H1 (cell line): Measurements from ENCODE around the gene MCAT. TPM values are rescaled to one million over a fixed set of nuclear protein-coding genes. Genes with fewer than 3 reads are reported as not detected.

Experiments
- CTCF ChIA-PET: fragments of 300-600 bp; sonication (Branson Sonifier 250); formaldehyde crosslinking; loops from one replicate; lab custom pipeline; 2021; ENCODE audit not compliant: partially characterized antibody; lab: Charles Lee
- POLR2A ChIA-PET: fragments of 300-600 bp; sonication (Branson Sonifier 250); formaldehyde crosslinking; loops from one replicate; lab custom pipeline; 2021; ENCODE audit warnings: inconsistent platforms; ENCODE audit not compliant: partially characterized antibody; lab: Charles Lee
- DNase-seq, 2 experiments: peaks; one replicate each; pipeline versions ENCODE4 v3.0.0 to v3.0.0-alpha.2; 2010 to 2022; ENCODE audit warnings: low spot score in 2 of 2, low read depth in 1 of 2, mixed read lengths in 1 of 2
- FAIRE-seq: peaks from 2 replicates; lab custom pipeline; 2011; peaks lifted over from hg19 to GRCh38; lab: Jason Lieb, UNC
- H2AFZ ChIP-seq: 2 replicates; pipeline ENCODE4 v1.8.1; 2012; ENCODE audit warnings: low read length, inconsistent platforms
- H2AK5ac ChIP-seq: 2 replicates; pipeline ENCODE4 v1.6.1; 2013; ENCODE audit warnings: low read depth, low read length
- H2BK120ac ChIP-seq: replicated peaks from 2 replicates; pipeline ENCODE3; 2013; ENCODE audit warnings: low read depth, low read length, inconsistent platforms
- H2BK12ac ChIP-seq: 2 replicates; pipeline ENCODE4 v1.6.1; 2013; ENCODE audit warnings: low read depth, low read length
- H2BK15ac ChIP-seq: 2 replicates; pipeline ENCODE4 v1.6.1; 2013; ENCODE audit warnings: low read length
- H2BK20ac ChIP-seq: 2 replicates; pipeline ENCODE4 v1.6.1; 2013; ENCODE audit warnings: low read length
- H2BK5ac ChIP-seq: 2 replicates; pipeline ENCODE4 v1.6.1; 2013; ENCODE audit warnings: low read depth, low read length
- H3K14ac ChIP-seq: 2 replicates; pipeline ENCODE4 v1.6.1; 2013; ENCODE audit warnings: inconsistent platforms; ENCODE audit not compliant: insufficient read length
- H3K18ac ChIP-seq: 2 replicates; pipeline ENCODE4 v1.6.1; 2013; ENCODE audit warnings: low read length; ENCODE audit errors: extremely low read depth
- H3K23ac ChIP-seq: 2 replicates; pipeline ENCODE4 v1.6.1; 2013; ENCODE audit warnings: inconsistent platforms; ENCODE audit not compliant: insufficient read length
- H3K23me2 ChIP-seq: 2 replicates; pipeline ENCODE4 v1.6.1; 2013; ENCODE audit warnings: low read depth, low read length
- H3K27ac ChIP-seq: 2 replicates; pipeline ENCODE4 v1.6.1; 2011; ENCODE audit warnings: low read depth, low read length, inconsistent platforms
- H3K27me3 ChIP-seq, 4 experiments: replicated peaks in 1 of 4; 1 replicate in 1 of 4; 2 replicates in 3 of 4; pipeline versions ENCODE4 v1.6.1 to v1.8.1; 2011 to 2013; ENCODE audit warnings: low read length in 3 of 4, mild to moderate bottlenecking in 3 of 4, inconsistent platforms in 2 of 4, mixed read lengths in 2 of 4, moderate library complexity in 1 of 4; ENCODE audit not compliant: control insufficient read depth in 3 of 4, insufficient read depth in 3 of 4; ENCODE audit errors: extremely low read depth in 1 of 4
- H3K36me3 ChIP-seq, 4 experiments: 2 replicates each; pipeline versions ENCODE4 v1.6.1 to v1.8.1; 2011 to 2013; ENCODE audit warnings: mild to moderate bottlenecking in 4 of 4, low read length in 3 of 4, moderate library complexity in 2 of 4, control low read depth in 1 of 4, inconsistent platforms in 1 of 4; ENCODE audit not compliant: insufficient read depth in 4 of 4, control insufficient read depth in 2 of 4
- H3K4ac ChIP-seq: replicated peaks from 2 replicates; pipeline ENCODE3; 2013; ENCODE audit warnings: low read length, low read depth, mixed read lengths, inconsistent platforms; ENCODE audit not compliant: insufficient read length
- H3K4me1 ChIP-seq, 4 experiments: replicated peaks in 1 of 4; 1 replicate in 1 of 4; 2 replicates in 3 of 4; pipeline versions ENCODE4 v1.6.1 to v1.8.1; 2011 to 2013; ENCODE audit warnings: low read length in 3 of 4, inconsistent platforms in 2 of 4, mixed read lengths in 1 of 4; ENCODE audit not compliant: insufficient read depth in 4 of 4, control insufficient read depth in 3 of 4
- H3K4me2 ChIP-seq, 2 experiments: 2 replicates each; pipeline versions ENCODE4 v1.6.1 to v1.8.1; 2011 to 2013; ENCODE audit warnings: low read depth in 2 of 2, low read length in 2 of 2, control low read depth in 1 of 2, inconsistent platforms in 1 of 2, mild to moderate bottlenecking in 1 of 2; ENCODE audit not compliant: insufficient read depth in 1 of 2
- H3K4me3 ChIP-seq, 4 experiments: fragments of 200-600, 300-600 bp in 1 of 4; sonication (generic), shearing (Covaris generic), sonication (Bioruptor Twin) in 1 of 4; 2 replicates each; pipeline versions ENCODE4 v1.5.1 to v1.8.1; 2011 to 2016; ENCODE audit warnings: low read length in 4 of 4, low read depth in 3 of 4, control low read depth in 2 of 4, inconsistent platforms in 2 of 4, mild to moderate bottlenecking in 2 of 4, mixed read lengths in 1 of 4, moderate library complexity in 1 of 4; ENCODE audit not compliant: insufficient read depth in 2 of 4; ENCODE audit errors: extremely low read depth in 1 of 4
- H3K56ac ChIP-seq: replicated peaks from 2 replicates; pipeline ENCODE3; 2013; ENCODE audit warnings: low read depth, mild to moderate bottlenecking, mixed read lengths, low read length, inconsistent platforms; ENCODE audit not compliant: insufficient read length
- H3K79me1 ChIP-seq: 2 replicates; pipeline ENCODE4 v1.6.1; 2013; ENCODE audit warnings: low read depth, low read length, control low read depth
- H3K79me2 ChIP-seq, 2 experiments: 2 replicates each; pipeline versions ENCODE4 v1.6.1 to v1.8.1; 2012 to 2013; ENCODE audit warnings: low read length in 2 of 2, mild to moderate bottlenecking in 2 of 2, inconsistent platforms in 1 of 2; ENCODE audit not compliant: insufficient read depth in 2 of 2, control insufficient read depth in 1 of 2
- H3K9ac ChIP-seq, 4 experiments: replicated peaks in 1 of 4; 1 replicate in 1 of 4; 2 replicates in 3 of 4; pipeline versions ENCODE4 v1.6.1 to v1.8.1; 2011 to 2013; ENCODE audit warnings: low read depth in 3 of 4, low read length in 3 of 4, control low read depth in 2 of 4, mild to moderate bottlenecking in 2 of 4, moderate library complexity in 2 of 4, inconsistent platforms in 1 of 4; ENCODE audit errors: extremely low read depth in 1 of 4
- H3K9me3 ChIP-seq, 2 experiments: 2 replicates each; pipeline versions ENCODE4 v1.6.1 to v1.8.1; 2012 to 2013; ENCODE audit warnings: mild to moderate bottlenecking in 2 of 2, moderate library complexity in 2 of 2, control low read depth in 1 of 2, inconsistent platforms in 1 of 2, low read depth in 1 of 2, low read length in 1 of 2, mixed read lengths in 1 of 2; ENCODE audit not compliant: insufficient read depth in 2 of 2
- H4K20me1 ChIP-seq, 2 experiments: replicated peaks in 1 of 2; 2 replicates each; pipeline versions ENCODE3 to v1.8.1; 2011 to 2013; ENCODE audit warnings: inconsistent platforms in 2 of 2, low read length in 2 of 2, mild to moderate bottlenecking in 1 of 2; ENCODE audit not compliant: insufficient read depth in 2 of 2, control insufficient read depth in 1 of 2
- H4K5ac ChIP-seq: 2 replicates; pipeline ENCODE4 v1.6.1; 2013; ENCODE audit warnings: low read length, low read depth, mixed read lengths, inconsistent platforms; ENCODE audit not compliant: insufficient read length
- H4K8ac ChIP-seq: 2 replicates; pipeline ENCODE4 v1.8.0; 2013; ENCODE audit warnings: mild to moderate bottlenecking, moderate library complexity, low read length, inconsistent platforms; ENCODE audit not compliant: insufficient read depth; ENCODE audit errors: extremely low read depth
- H4K91ac ChIP-seq: replicated peaks from 2 replicates; pipeline ENCODE3; 2013; ENCODE audit warnings: low read length, mixed read lengths, inconsistent platforms; ENCODE audit not compliant: insufficient read length
- FOSL1 ChIP-seq: IDR thresholded peaks from 2 replicates; pipeline ENCODE4 v1.6.1; 2011; ENCODE audit warnings: mild to moderate bottlenecking, low read depth, low read length, moderate library complexity; ENCODE audit not compliant: insufficient read depth
- KDM1A ChIP-seq: fragments of 200-600, 300-600 bp; sonication (generic); IDR thresholded peaks from 2 replicates; pipeline ENCODE4 v1.7.1; 2016; ENCODE audit warnings: mild to moderate bottlenecking, low read length, borderline replicate concordance
- SP4 ChIP-seq: IDR thresholded peaks from 2 replicates; pipeline ENCODE4 v1.6.1; 2012; ENCODE audit warnings: low read length, inconsistent platforms
- WGBS, 2 experiments: shearing (Covaris generic) in 1 of 2; methylation state at CpG; one replicate each; pipeline versions ENCODE4 v1.1.6 to v1.1.7; 2013 to 2015; ENCODE audit warnings: low lambda C conversion rate in 2 of 2, mixed read lengths in 2 of 2, inconsistent platforms in 1 of 2, low coverage in 1 of 2, missing lambda C conversion rate in 1 of 2; ENCODE audit not compliant: insufficient replicate concordance in 2 of 2, insufficient coverage in 1 of 2, insufficient read length in 1 of 2; ENCODE audit errors: extremely low coverage in 1 of 2, missing lambda C conversion rate in 1 of 2; 5-methylcytosine and 5-hydroxymethylcytosine counted together
- polyA plus RNA-seq, 7 experiments: library from polyadenylated mRNA; depleted of rRNA in 3 of 7; stranded (reverse) in 5 of 7; unstranded in 2 of 7; fragments of >200 nt in 5 of 7; fragments of 200-250 nt in 2 of 7; gene quantifications; 1 replicate in 5 of 7; 2 replicates in 1 of 7; 4 replicates in 1 of 7; pipeline versions ENCODE4 v1.2.1 to v1.2.3, GENCODE V29; 2011 to 2013; ENCODE audit warnings: missing spikeins in 2 of 7, mixed read lengths in 2 of 7
- total RNA-seq: library from RNA; stranded (reverse); fragmentation: NEBNext Ultra II Directional; extraction: Animal tissue kit (Norgen Biotek cat#: 25700); gene quantifications from 2 replicates; pipeline ENCODE4 v1.2.1, GENCODE V29; 2021

Gene MCAT
- total and polyA plus RNA-seq, 2 of the 8 experiments (the other 6 are each of a cell fraction or from before 2014, with no cell fraction given), result 15.8 to 17.4 TPM

GRCh38 chr22:43109511-43109910, 33.7 kb downstream of the MCAT start:
- peaks cover 3 to 4% of the 10 kb centered on the region in 2 experiments for H4K20me1 ChIP-seq
- H3K23me2 ChIP-seq, result peaks cover 13% of the 10 kb centered on the region; the same call in 1 of the 2 replicates
- no peak overlapping the region for H3K23ac ChIP-seq
- POLR2A ChIA-PET, result interaction anchor here (0.6 to 1.4 kb wide), 5 partner anchors 9 to 495 kb away, joined by 3 to 4 read pairs (median 3); partner anchors contain the start of gene POLDIP3
- no peak overlapping the region for H3K4ac ChIP-seq
- H4K5ac ChIP-seq, result no peak overlapping the region
- H2BK5ac ChIP-seq, result no peak overlapping the region
- no peak overlapping the region for H2AK5ac ChIP-seq
- peak overlapping the region in 2 of 4 experiments; percentile 19 to 66; a peak in 5 of 8 replicates for H3K4me3 ChIP-seq
- H3K18ac ChIP-seq, result no peak overlapping the region; the same call in 1 of the 2 replicates
- CTCF ChIA-PET, result interaction anchor here (0.6 to 3.1 kb wide), 4 partner anchors 11 to 86 kb away, joined by 3 to 9 read pairs (median 4); no protein-coding TSS in a partner anchor
- no peak overlapping the region for H3K14ac ChIP-seq
- no peaks in the 10 kb centered on the region for H3K9me3 ChIP-seq
- H3K79me1 ChIP-seq, result no peaks in the 10 kb centered on the region
- H3K56ac ChIP-seq, result no peak overlapping the region
- H4K8ac ChIP-seq, result no peak overlapping the region
- H3K4me1 ChIP-seq, result peaks cover 0 to 3% (median 1%) of the 10 kb centered on the region in 4 experiments; a peak in 4 of 7 replicates
- H4K91ac ChIP-seq, result no peak overlapping the region
- DNase-seq, result no peak
- no peak overlapping the region for H2BK15ac ChIP-seq
- no peak overlapping the region for H2BK120ac ChIP-seq
- peak; percentile 50; the same call in 1 of the 2 replicates for TF ChIP-seq KDM1A
- no peak for TF ChIP-seq FOSL1
- no peak for TF ChIP-seq SP4
- 31% methylated on average over 5 of the region's 5 CpGs; no CpG with 5 or more reads in 1 of the 2 experiments for WGBS, 2 experiments
- H3K36me3 ChIP-seq, result no peaks in the 10 kb centered on the region
- H3K27me3 ChIP-seq, result peaks cover 10 to 46% (median 40%) of the 10 kb centered on the region in 4 experiments
- no peak overlapping the region for H2BK12ac ChIP-seq
- peak overlapping the region; percentile 91 to 97 for H3K4me2 ChIP-seq
- H2BK20ac ChIP-seq, result no peak overlapping the region
- no peak for FAIRE-seq
- no peaks in the 10 kb centered on the region for H3K79me2 ChIP-seq
- no peak overlapping the region for H3K9ac ChIP-seq
- H3K27ac ChIP-seq, result no peak overlapping the region
- H2AFZ ChIP-seq, result no peak overlapping the region
